ENCODE results near the gene SEC63.
"Not testable (repeated sequence)": the region's sequence is repeated elsewhere in the genome, so short reads cannot be mapped to it uniquely, and the experiment has no call there.

Gene SEC63, protein sequence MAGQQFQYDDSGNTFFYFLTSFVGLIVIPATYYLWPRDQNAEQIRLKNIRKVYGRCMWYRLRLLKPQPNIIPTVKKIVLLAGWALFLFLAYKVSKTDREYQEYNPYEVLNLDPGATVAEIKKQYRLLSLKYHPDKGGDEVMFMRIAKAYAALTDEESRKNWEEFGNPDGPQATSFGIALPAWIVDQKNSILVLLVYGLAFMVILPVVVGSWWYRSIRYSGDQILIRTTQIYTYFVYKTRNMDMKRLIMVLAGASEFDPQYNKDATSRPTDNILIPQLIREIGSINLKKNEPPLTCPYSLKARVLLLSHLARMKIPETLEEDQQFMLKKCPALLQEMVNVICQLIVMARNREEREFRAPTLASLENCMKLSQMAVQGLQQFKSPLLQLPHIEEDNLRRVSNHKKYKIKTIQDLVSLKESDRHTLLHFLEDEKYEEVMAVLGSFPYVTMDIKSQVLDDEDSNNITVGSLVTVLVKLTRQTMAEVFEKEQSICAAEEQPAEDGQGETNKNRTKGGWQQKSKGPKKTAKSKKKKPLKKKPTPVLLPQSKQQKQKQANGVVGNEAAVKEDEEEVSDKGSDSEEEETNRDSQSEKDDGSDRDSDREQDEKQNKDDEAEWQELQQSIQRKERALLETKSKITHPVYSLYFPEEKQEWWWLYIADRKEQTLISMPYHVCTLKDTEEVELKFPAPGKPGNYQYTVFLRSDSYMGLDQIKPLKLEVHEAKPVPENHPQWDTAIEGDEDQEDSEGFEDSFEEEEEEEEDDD

GRCh38 chr6:107957909-107958688, at the start of gene SEC63:
Gene SEC63 (minus strand): TSS chr6:107958208. CDS start chr6:107958009, 199 bp downstream.
- in situ Hi-C loops (cut with MboI; ENCODE audit: low sequenced_read_pairs), result no loop called here

DNA sequence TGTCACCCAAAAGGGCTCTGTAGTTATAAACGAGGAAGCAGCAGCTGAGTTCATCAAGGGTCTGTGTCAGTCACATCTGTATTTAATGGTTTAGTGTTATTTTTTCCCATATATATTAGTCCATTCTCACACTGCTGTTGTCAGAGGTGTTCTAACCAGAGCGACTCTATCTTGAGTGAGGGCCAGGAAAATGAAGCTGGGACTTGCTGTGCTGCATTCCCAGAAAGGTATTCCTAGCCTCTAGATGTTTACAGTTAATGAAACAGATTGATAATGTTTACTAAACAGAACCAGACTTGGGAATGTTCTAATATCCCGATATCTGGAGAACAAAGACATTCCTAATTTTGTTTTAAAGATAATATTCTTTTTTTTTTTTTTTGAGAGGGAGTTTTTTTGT, 48.0 kb upstream of the SEC63 start:
- in situ Hi-C loops (cut with MboI; ENCODE audit: low sequenced_read_pairs), result no loop called here

GRCh38 chr6:108004861-108005260, 46.9 kb upstream of the SEC63 start:
- in situ Hi-C loops (cut with MboI; ENCODE audit: low sequenced_read_pairs), result no loop called here

DNA sequence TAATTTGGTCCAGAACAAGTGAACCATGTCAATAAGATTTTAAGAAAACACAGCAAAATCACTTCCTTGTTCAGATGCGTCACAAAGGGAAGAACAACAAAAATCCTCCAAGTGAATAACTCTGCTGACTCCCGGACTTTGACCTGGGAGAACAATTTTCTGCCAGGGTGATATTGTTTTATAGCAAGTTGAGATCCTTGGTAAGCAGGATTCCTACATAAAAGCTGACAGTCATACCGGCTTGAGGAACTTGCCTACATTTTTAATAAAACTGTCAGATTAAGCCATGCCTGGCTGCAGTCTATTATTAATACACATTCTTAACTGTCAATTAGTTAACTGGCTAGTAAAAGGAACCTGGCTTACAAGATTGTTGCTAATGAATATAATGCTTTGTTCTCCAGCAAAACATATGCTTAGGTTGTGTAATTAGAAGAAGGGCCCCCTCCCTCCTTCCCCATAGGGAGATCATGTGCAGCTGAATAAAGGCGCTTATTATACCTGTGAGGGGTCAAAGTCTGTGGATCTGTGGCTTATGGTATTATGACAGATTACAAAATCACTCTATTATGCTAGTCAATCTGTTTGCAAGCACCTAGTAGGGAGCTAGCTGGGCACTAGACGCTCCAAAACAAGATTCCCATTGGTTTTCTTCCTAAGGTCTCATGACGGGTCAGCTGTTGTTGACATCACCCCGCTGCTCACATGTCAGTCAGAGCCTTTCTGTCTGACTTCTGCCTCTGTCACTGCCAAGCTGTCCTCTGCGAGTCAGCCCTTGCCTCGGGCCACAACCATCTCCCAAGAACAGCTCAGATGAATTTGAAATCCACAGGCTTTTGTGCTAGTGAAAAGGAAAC, 44.6 kb upstream of the SEC63 start:
- in situ Hi-C loops (cut with MboI; ENCODE audit: low sequenced_read_pairs), result no loop called here

GRCh38 chr6:108001696-108002231, 43.8 kb upstream of the SEC63 start:
- in situ Hi-C loops (cut with MboI; ENCODE audit: low sequenced_read_pairs), result no loop called here

- in situ Hi-C loops (cut with MboI; ENCODE audit: low sequenced_read_pairs), result not testable (repeated sequence)
These were observed 42.3 kb upstream of the SEC63 start for GRCh38 chr6:108000259-108000658.

DNA sequence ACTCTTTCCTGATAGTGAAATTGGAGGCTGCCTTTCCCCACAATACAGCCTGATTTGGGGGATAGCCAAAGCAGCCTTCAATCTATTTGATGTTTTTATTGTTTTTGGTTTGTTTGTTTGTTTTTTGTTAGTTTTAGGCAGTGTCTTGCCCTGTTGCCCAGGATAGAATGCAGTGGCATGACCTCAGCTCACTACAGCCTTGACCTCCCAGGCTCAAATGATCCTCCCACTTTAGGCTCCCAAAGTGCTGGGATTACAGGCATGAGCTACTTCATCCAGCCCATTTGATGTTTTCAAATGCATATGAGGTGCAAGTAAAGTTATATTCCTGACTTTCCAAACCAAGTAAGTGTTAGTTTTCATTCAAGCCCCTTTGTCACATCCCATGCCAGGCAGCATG, 41.3 kb upstream of the SEC63 start:
- in situ Hi-C loops (cut with MboI; ENCODE audit: low sequenced_read_pairs), result no loop called here

DNA sequence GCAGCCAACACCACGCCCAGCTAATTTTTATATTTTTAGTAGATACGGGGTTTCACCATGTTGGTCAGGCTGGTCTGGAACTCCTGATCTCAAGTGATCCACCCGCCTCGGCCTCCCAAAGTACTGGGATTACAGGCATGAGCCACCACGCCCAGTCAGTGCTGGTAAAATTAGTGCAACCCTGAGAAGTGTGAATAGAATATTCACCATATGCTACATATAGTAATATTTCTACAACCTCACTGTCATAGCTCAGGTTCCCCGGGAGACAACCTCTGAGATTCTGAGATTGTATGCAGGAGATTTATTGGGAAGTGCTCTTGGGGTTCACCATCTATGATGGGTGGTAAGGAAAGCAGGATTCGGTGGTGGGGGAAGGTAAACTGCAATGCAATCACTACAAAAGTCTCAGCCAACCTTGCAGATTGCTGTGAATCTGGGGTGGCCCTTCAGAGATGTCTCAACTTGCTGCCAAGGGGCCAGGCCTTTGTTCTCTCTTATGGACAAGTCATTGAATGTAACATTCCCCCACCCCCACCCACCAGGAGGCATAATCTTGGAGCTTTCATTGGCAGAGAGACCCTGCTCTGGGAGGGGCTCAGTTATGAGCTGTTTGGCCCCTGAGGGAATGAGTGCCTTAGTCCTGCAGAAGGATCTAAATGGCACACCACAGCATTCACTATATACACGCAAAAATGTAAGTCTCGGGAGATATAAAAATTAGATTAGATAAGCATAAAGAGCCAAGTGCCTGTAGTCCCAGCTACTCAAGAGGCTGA, 34.0 kb upstream of the SEC63 start:
- in situ Hi-C loops (cut with MboI; ENCODE audit: low sequenced_read_pairs), result no loop called here

GRCh38 chr6:107991061-107991460, 33.1 kb upstream of the SEC63 start:
- in situ Hi-C loops (cut with MboI; ENCODE audit: low sequenced_read_pairs), result no loop called here

- in situ Hi-C loops (cut with MboI; ENCODE audit: low sequenced_read_pairs), result not testable (repeated sequence)
These were observed 32.6 kb upstream of the SEC63 start for GRCh38 chr6:107990587-107990986.

- in situ Hi-C loops (cut with MboI; ENCODE audit: low sequenced_read_pairs), result no loop called here
These were observed 31.4 kb upstream of the SEC63 start for GRCh38 chr6:107989166-107990094.

DNA sequence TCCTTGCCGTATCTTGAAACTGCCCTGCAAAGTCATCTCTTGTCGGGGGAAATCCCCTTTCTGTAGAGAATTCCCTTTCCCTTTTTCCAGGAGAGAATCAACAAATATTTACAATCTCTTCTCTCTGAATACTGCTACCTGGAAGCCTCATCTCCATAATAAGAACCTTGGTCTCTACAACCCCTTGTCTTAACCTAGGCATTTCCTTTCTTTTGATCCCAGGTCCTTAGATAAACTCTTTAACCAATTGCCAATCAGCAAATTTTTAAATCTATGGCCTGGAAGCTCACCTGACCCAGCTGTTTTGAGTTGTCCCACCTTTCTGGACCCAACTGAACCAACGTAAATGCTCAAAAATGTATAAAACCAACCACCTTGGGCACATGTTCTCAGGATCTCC, 30.6 kb upstream of the SEC63 start:
- in situ Hi-C loops (cut with MboI; ENCODE audit: low sequenced_read_pairs), result no loop called here

GRCh38 chr6:107987805-107988204, 29.8 kb upstream of the SEC63 start:
- in situ Hi-C loops (cut with MboI; ENCODE audit: low sequenced_read_pairs), result no loop called here

GRCh38 chr6:107985701-107986100, 27.7 kb upstream of the SEC63 start:
- in situ Hi-C loops (cut with MboI; ENCODE audit: low sequenced_read_pairs), result no loop called here

DNA sequence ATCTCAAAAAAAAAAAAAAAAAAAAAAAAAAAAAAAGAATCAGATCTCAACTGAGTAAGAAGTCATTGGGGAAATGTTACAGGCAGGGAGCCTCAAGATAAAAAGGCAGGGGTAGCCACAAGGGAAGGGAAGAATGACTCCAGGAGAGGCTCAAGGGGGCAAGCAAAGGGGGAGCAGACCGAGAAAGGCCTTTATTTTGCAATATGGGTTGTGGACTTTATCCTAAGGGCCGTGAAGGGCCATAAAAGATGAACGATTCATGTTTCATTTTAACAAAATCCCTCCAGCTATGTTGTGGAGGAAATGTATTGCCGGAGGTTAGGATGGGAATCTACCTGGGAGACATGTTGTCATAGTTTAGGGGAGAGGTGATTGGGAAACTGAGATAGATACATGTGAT, 25.8 kb upstream of the SEC63 start:
- in situ Hi-C loops (cut with MboI; ENCODE audit: low sequenced_read_pairs), result no loop called here

DNA sequence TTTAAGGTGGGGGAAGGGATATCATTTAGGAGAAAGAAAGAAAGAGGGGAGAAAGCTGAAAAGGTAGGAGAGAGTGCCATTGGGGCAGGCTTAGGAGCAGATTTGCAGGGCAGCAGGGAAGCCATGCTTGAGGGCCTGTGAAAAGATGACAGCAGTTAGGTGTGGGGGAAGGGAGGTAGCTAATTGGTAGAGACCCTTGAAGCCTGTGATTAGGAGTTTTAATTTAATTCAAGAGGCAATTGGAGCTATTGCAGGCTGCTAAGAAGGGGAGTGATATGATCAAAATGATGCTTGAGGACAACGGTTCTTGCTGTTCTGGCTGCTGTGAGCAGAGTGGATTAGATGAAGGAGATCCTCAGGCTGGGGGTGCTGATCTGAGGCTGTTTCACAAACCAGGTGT, 24.5 kb upstream of the SEC63 start:
- in situ Hi-C loops (cut with MboI; ENCODE audit: low sequenced_read_pairs), result no loop called here

DNA sequence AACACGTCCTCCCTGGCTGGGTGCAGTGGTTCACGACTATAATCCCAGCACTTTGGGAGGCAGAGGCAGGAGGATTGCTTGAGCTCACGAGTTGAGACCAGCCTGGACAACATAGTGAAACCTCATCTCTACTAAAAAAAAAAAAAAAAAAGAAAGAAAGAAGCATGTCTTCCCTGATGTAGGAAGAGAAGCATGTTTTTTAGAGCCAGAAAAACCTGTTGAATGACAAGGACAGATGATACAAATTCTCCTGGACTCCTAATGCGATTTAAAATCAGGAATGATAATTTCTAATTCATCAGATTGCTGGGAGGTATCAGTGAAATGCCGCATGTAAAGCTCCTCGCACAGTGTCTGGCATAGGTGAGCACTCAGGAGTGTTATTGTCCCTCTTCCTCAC, 23.7 kb upstream of the SEC63 start:
- in situ Hi-C loops (cut with MboI; ENCODE audit: low sequenced_read_pairs), result no loop called here

DNA sequence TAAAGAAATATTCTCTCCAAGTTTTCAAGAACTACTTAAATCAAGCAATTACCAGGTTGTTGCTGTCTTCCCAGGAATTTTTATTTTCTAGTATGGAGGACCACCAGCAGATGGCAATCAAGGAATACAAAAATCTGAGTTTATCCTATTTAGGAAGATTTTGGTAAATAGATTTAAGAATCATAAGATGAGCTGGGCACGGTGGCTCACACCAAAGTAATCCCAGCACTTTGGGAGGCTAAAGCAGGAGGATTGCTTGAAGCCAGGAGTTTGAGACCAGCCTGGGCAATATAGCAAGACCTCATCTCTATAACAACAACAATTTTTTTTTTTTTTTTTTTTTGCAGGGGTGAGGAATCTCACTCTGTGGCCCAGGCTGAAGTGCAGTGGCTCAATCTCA, 19.3 kb upstream of the SEC63 start:
- in situ Hi-C loops (cut with MboI; ENCODE audit: low sequenced_read_pairs), result no loop called here
